HG02840 (cell line): ENCODE data around the gene ABRAXAS1.
"Not testable (repeated sequence)": the region's sequence is repeated elsewhere in the genome, so short reads cannot be mapped to it uniquely, and the experiment has no call there.

ENCODE experiments used
- ATAC-seq: cut with Tn5 transposase; IDR thresholded peaks from one replicate; pipeline ENCODE4 v1.9.1; 2021; ENCODE audit warnings: mild to moderate bottlenecking, moderate library complexity, moderate number of reproducible peaks; ENCODE audit not compliant: unreplicated experiment, low FRiP score

The ABRAXAS1 gene

DNA sequence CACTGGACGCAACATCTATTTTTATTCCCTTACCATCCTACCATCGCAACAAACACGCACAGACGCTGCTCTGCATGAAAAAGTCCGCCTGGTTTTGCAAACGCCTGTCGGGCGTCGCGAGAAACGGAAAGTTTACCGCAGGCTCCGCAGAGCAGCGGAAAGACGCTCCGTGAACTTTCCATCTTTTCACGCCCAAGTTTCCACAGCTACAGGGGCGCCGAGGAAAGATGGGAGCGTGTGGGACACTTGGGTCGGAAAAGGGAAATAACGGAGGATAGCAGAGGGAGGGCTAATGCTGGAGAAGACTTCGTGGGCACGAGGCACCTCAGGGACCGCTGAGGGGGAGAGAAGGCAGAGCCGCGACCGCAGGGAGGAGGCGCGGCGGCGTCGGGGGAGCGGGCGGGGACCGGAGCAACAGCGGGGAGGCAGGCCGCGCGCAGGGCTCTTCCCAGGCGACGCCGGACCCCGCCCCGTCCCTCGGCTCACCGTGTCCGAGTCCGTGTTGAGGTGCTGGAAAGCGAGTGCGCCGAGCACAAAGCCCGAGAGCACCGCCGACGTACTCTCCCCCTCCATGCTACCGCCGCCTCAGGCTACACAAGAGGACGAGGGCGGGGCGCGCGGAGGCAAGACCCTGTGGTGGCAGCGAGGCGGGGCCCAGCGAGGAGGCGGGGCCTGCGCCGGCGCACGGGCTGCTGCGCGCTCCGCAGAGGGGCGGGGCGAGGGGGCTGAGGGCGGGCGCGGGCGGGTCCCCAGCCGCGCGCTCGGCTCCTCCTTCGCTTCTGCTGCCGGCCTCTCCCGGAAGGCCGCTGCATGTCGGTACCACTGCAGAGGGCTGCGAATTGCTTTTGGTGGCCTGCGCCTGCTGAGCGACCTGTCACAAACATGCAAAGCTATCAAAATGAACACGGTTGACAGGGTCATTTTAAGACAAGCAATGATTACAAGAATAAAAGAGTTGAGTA, at the start of gene ABRAXAS1:
Gene ABRAXAS1, minus strand, starts transcription at position 601 of the 962 bp plus-strand sequence. Its CDS starts 28 bp downstream, at position 573.
- peak; percentile 94 for ATAC-seq

DNA sequence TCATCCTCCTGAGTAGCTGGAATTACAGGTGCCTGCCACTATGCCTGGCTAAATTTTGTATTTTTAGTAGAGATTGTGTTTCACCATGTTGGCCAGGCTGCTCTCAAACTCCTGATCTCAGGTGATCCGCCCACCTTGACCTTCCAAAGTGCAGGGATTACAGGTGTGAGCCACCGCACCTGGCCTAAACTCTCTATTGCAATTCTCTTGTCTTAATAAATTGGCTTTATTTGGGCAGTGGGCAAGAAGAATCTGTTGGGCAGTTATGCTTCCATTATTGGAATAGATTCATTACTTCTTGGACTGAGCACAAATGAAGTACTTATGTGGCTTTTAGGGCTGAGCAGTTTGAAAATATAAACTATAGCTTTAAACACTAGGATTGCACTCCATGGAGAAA, 42.8 kb upstream of the ABRAXAS1 start:
- no peak for ATAC-seq

DNA sequence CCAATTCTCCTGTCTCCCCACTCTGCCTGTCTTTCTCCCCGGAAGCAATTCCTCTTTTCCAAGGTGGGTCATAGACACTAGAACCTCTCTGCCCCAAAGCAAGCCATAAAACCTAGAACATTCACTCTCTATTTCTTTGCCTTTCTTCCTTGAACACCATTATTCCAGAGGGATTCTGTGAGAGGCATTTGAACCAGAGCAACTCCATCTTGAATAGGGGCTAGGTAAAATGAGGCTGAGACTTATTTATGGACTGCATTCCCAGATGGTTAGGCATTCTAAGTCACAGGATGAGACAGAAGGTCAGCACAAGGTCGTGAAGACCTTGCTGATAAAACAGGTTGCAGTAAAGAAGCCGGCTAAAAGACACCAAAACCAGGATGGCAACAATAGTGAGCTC, 37.3 kb upstream of the ABRAXAS1 start:
- no peak for ATAC-seq

DNA sequence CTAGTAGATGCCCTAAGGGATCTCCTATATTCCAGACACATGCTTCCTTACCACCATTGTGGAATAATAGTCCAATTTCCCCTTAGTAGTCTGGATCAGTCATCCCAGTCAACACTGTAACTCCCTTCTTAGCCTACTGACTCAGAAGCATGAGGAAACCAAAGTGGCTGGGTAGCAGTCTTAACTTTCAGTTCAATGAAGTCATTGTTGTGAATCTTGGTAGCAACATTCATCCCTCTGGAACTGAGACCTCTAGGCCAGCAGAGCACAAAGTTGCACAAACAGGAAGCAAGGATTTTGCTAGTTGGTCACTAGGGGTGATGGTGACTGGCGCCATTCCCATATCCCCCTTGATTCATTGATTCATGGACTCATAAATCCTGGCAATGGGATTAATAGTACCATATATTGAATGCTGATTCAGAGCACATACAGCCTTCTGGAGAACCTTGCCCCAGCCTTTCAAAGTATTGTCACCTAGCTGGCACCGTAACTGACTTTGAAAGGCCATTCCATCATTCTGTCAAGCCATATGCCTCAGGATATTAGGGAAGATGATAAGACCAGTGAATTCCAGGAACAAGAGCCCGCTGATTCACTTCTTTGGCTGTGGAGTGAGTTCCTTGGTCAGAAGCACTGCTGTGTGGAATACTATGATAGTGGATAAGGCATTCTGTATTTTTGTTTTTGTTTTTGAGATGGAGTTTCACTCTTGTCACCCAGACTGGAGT, 31.3 kb upstream of the ABRAXAS1 start:
- ATAC-seq, result no peak

DNA sequence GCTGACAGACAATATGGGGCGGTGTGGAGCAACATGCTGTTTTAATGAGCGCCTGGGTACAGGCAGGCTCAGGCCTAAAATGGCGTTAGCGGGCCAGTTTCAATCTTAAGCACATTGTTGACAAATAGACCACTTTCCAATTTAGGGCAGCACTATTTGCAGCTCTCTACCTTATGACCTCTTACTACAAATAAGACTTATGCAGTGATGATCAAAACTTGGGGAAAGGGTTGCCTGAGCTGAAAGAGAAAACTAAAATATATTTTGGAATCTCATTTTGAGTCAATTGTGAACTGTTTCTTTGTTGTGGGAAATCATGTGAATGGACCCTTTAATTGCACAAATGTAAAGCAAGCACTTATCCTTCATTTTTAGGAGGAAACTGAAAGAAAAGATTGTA, 25.5 kb upstream of the ABRAXAS1 start:
- no peak for ATAC-seq

DNA sequence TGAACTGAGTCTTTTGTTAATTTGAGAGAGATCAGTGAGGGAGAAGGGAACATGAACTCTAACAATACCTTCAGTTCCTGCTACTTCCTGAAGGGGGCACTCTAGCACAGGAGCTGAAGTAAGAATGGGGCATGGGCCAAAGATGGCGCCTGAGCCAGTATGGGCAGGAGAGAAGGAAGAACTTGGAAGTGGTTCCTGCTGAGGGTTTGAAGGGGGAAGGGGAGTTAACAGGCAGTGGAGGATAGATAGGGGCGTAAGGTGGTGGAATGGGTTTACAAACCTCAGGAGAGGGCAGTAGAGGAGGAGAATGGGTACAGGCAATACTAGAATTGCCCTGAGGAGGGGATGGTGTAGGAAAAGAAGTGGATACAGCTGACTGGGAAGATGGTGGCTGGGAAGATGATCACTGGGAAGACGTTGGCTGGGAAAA, 24.3 kb upstream of the ABRAXAS1 start:
- ATAC-seq, result not testable (repeated sequence)

DNA sequence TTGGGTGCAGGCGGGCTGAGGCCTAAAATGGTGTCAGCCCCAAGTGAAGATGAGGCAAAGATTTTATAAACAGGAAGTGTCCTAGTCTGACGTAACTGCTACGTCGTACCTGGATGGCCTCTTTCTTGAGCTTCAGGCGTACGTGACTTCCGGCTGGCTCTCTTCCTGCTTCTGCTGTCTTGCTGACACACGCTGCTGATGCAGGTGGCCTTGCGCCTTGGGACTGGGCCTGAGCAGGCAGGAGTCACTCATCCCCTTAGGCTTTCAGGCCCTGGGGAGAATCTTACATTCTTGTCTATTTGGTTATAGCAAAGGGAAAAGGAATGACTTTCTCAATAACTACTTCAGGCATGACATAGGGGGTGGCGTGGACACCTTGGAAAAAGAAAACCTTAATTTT, 20.1 kb upstream of the ABRAXAS1 start:
- ATAC-seq, result no peak

DNA sequence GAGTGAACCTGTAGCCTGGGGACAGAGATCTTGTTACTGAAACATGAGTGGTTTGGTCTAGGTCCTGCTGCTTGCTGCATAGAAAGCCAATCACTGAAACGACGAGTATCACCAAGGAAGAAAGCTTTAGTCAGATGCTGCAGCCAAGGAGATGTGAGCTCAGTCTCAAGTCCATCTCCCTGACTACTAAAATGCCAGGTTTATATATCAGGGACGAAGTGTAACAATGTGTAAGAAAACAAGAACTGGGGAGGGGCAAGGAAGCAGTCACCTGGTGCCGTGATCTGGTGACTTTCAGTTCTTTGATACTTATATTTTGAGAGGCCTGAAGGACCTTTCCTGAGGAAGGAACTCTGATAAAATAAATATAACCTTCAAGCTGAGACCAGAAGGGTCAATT, 19.6 kb upstream of the ABRAXAS1 start:
- no peak for ATAC-seq

DNA sequence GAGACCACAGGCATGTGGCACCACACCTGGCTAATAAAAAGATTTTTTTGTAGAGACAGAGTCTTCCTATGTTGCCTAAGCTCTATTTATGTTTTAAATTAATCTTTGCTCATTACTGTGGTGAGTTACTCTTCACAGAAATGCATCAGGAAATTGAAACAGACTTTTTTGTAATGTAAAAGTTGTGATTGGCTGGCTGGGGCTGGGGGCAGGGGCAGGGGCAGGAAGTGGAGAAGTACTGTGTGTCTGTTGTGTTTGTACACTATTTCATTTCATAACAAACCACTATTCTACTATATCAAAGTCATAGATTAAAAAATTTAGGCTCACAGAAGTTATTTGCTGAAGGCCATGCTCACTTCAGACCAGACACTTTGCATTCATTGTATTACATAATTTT, 19.1 kb upstream of the ABRAXAS1 start:
- no peak for ATAC-seq

DNA sequence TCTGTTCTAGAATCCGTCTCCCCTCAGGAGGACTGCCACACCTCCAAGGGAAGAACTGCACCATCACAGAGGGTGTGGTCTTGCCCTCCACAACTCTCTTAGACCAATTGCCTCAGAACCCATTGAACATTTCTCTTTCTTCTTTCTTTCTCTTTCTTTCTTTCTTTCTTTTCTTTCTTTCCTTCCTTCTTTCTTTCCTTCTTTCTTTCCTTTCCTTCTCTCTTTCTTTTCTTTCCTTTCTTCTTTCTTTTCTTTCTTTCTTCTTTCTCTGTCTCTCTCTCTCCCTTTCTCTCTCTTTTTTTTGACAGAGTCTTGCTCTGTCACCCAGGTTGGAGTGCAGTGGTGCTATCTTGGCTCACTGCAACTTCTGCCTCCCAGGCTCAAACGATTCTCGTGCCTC, 16.8 kb upstream of the ABRAXAS1 start:
- not testable (repeated sequence) for ATAC-seq

DNA sequence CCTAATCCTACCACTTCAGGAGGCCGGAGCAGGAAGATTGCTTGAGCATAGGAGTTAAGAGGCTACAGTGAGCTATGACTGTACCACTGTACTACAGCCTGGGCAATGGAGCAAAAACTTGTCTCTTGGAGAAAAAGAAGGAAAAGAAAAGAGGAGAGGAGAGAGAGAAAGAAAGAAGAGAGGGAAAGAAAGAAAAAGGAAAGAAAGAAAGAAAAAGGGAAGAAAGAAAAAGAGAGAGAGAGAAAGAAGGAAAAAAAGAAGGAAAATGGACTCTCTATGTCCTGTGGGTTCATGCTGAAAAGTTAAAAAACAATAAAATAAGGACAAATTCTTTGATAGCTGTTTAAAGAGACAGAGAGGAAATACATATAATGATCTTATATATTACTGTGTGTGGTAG, 13.3 kb upstream of the ABRAXAS1 start:
- ATAC-seq, result no peak

DNA sequence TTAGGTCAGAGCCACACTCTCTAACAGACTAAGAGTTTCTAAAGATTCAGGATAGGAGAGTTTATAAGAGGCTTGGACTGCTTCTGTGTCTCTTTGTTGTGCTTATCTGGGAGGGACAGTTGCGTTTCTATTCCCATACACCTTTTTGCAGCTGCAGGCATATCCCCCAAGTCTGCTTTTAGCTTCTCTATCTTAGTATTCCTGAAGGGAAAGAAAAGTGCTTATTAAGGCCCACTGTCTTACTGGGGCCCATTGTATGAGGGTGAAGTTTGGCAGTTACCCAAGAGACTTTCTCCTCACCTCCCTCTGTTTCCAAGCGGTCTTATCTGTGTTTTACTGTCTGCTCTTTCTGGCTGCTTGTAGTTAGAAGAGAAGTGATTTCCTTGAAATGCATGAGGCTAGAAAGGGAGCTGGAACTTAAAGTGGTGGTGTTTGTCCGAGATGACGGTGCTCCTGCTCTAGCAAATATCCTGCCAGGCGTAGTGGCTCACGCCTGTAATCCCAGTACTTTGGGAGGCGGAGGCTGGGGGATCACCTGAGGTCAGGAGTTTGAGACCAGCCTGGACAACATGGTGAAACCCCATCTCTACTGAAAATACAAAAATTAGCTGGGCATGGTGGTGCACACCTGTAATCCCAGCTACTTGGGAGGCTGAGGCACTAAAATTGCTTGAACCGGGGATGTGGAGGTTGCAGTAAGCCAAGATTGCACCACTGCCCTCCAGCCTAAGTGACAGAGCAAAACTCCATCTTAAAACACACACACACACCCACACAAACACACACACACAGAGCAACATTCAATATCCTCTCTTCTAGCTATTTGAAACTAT, 11.4 kb upstream of the ABRAXAS1 start:
- not testable (repeated sequence) for ATAC-seq

DNA sequence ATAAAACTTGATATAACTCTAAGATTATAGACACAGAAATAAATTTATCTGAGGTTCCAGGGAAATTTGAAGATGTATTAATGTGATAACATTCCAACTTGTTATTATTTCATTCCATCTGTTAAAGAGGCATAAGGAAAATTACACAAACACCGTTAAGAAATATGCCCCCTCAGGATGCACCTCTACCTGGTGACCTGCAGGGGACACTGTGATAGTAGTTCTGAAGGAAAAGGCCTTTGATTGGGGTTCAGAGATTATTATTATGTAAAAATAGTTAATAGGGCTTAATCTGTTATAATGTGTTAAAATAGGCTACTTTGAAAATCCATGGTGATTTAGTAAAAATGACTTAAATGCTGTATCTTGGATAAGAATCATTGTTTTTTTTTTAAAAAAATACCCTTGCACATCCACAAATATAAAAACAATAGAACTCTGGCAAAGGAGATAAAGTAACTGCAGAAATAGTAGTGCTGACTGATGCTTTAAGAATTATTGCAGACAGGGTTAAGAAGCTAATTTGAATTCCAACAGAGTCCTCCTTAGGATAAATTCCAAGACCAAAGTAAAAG, 6.1 kb upstream of the ABRAXAS1 start:
- no peak for ATAC-seq

DNA sequence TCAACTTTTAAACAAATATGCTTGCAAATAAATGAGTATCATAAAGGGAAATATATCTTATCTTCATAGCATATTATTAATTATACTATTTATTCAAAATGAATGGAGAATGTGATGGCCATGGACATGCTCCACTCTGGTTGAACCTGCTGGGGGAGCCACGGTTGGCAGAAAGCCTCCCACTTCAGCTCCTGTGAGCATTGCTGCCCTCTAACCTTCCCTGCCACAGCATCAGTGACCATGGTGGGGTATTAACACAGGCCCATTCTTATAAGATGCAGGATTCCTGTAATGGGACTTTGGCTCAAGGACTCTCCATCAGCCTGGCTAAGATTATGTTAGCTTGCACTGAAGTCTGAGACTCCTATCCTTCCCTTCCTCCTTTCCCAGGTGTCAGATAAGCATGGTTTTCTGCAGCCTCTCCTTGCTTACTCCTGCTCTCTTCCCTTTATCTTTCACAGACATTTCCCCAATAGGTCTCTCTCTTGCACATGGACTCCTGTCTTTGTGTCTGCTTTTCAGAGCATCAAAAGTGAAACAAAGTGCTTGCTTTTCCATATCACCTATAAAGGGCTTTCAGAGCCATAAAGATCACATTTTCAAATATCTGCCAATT, 4.9 kb upstream of the ABRAXAS1 start:
- ATAC-seq, result no peak

DNA sequence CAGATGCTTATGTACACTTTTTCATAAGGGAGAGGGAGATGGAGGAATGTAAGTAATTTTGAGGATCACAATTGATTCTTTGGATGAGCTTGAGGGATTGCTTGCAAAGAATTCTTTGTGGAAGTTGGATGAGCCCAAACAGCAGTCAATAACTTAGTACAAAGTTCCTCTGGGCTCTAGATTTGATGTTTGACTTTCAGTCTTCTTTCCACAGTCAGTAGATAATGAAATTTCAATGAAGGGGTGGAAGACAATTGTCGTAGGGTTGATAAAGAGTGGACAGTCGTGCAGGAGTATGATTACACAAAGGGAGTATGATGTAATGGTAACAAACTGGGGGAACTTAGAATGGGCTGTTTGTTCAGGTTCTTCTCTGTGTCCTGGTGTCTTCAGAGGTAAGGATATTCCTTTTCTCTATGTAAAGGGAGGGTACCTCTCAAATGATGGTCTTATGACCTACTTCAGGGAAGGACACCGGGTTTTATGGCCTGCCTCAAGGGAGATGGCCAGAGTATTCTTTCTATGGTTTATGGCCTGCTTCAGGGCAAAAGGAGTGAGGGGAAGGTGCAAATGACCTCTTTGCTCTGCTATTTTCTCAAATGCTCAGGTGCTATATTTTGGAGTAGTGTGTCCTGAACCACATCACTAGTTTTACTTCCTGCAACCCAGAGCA, 1.7 kb upstream of the ABRAXAS1 start:
- no peak for ATAC-seq

DNA sequence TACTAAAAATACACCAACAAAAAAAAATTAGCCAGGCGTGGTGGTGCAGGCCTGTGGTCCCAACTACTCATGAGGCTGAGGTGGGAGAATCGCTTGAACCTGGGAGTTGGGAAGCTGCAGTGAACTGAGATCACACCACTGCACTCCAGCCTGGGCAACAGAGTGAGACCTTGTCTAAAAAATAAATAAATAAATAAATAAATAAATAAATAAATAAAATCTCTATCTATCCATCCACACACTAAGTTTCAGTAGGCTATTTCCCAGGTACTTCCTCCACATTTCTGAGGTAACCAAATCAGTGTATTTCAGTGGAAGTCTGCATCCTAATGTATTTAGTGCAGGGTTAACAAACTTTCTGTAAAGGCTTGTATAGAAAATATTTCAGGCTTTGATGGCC, 10.9 kb downstream of the ABRAXAS1 start:
- no peak for ATAC-seq

DNA sequence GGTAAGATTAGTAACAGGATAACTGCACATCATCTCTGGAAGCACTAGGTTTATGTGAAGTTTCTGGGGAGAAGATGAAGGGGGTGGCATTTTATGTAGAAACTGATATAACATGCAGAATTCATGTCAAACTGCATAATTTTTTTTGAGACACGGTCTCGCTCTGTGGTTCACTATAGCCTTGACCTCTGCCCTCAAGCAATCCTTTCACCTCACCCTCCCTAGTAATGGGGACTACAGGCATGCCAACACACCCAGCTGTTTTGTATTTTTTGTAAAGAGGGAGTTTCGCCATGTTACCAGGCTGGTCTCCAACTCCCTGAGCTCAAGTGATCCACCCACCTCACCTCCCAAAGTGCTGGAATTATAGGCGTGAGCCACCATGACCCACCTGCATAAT, 11.5 kb downstream of the ABRAXAS1 start:
- ATAC-seq, result no peak

DNA sequence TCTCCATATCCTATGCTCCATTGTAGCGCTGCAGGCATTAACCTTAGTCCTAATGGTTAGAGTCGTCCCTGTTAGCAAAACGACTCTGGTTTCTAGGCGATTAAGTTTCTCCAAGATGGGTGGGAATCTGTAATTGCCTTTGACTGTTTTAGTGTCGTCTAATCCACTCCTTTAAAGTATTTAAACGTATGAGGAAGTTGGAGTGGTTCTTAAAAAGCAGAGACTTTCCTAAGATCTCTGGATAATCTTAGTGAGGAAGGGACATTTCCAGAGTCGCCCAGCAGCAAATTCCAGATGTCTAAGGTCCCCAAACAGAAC, 28.8 kb downstream of the ABRAXAS1 start:
- ATAC-seq, result no peak
